HEK293 (cell line): ENCODE measurements around the gene DNAJC7.

Source experiments
- CTCF ChIA-PET: fragments of 350-600 bp; formaldehyde crosslinking; extraction: SDS; loops from one replicate; lab custom pipeline; 2021; ENCODE audit warnings: antibody characterized with exemption; lab: Yijun Ruan, JAX
- POLR2A ChIA-PET: fragments of 300-600 bp; formaldehyde crosslinking; extraction: SDS; loops from one replicate; lab custom pipeline; 2020; ENCODE audit warnings: antibody characterized with exemption, inconsistent platforms; lab: Yijun Ruan, JAX
- H3K27ac ChIP-seq: fragments of 200-500 bp; sonication (Bioruptor generic); 2 replicates; pipeline ENCODE4 v1.5.1; 2014; ENCODE audit warnings: low read depth, low read length, control low read depth, inconsistent platforms; ENCODE audit errors: extremely low read depth
- H3K36me3 ChIP-seq, 2 experiments: fragments of 200-500 bp in 1 of 2; sonication (Bioruptor generic) in 1 of 2; 1 replicate in 1 of 2; 2 replicates in 1 of 2; pipeline ENCODE4 v1.5.1; 2014 to 2017; ENCODE audit warnings: inconsistent platforms in 2 of 2, low read length in 2 of 2; ENCODE audit not compliant: control insufficient read depth in 2 of 2, insufficient read depth in 1 of 2
- H3K4me1 ChIP-seq: fragments of 200-500 bp; sonication (Bioruptor generic); 2 replicates; pipeline ENCODE4 v1.5.1; 2014; ENCODE audit warnings: mild to moderate bottlenecking, low read length, inconsistent platforms; ENCODE audit not compliant: control insufficient read depth, insufficient read depth
- H3K4me3 ChIP-seq: 2 replicates; pipeline ENCODE4 v1.5.1; 2011; ENCODE audit warnings: low read depth, mild to moderate bottlenecking, control low read depth, low read length, moderate library complexity
- H3K9me3 ChIP-seq: fragments of 200-500 bp; sonication (Bioruptor generic); 2 replicates; pipeline ENCODE4 v1.5.1; 2014; ENCODE audit warnings: low read depth, low read length, inconsistent platforms; ENCODE audit not compliant: control insufficient read depth, insufficient read depth
- FEZF1 ChIP-seq: fragments of 450-650 bp; formaldehyde crosslinking; IDR thresholded peaks from 2 replicates; pipeline ENCODE4 v1.5.1; 2016; ENCODE audit warnings: missing biosample characterization, missing genetic modification characterization
- GLI2 ChIP-seq: fragments of 450-650 bp; formaldehyde crosslinking; IDR thresholded peaks from 2 replicates; pipeline ENCODE4; 2017; ENCODE audit warnings: missing biosample characterization, missing genetic modification characterization, low read depth, borderline replicate concordance
- HOXC10 ChIP-seq: sonication (generic); formaldehyde crosslinking; IDR thresholded peaks from 2 replicates; pipeline ENCODE4 v1.8.1; 2023; ENCODE audit warnings: mild to moderate bottlenecking, missing genetic modification reagents
- INSM2 ChIP-seq: fragments of 450-650 bp; formaldehyde crosslinking; IDR thresholded peaks from 2 replicates; pipeline ENCODE4 v1.5.1; 2016; ENCODE audit warnings: missing biosample characterization, missing genetic modification characterization
- KLF7 ChIP-seq: fragments of 450-650 bp; formaldehyde crosslinking; IDR thresholded peaks from 2 replicates; pipeline ENCODE4 v1.5.1; 2016; ENCODE audit warnings: missing biosample characterization, missing genetic modification characterization, borderline replicate concordance
- RBAK ChIP-seq: fragments of 450-650 bp; formaldehyde crosslinking; IDR thresholded peaks from 2 replicates; pipeline ENCODE4 v1.5.1; 2016; ENCODE audit warnings: missing biosample characterization, missing genetic modification characterization
- SCRT1 ChIP-seq: fragments of 450-650 bp; formaldehyde crosslinking; IDR thresholded peaks from 2 replicates; pipeline ENCODE4 v1.5.1; 2016; ENCODE audit warnings: missing biosample characterization, missing genetic modification characterization, borderline replicate concordance
- SCRT2 ChIP-seq: fragments of 450-650 bp; formaldehyde crosslinking; IDR thresholded peaks from 2 replicates; pipeline ENCODE4 v1.5.1; 2016; ENCODE audit warnings: missing biosample characterization, missing genetic modification characterization
- WT1 ChIP-seq: fragments of 450-650 bp; formaldehyde crosslinking; IDR thresholded peaks from 2 replicates; pipeline ENCODE4 v1.5.1; 2016; ENCODE audit warnings: missing biosample characterization, missing genetic modification characterization
- ZBTB20 ChIP-seq: fragments of 450-650 bp; formaldehyde crosslinking; IDR thresholded peaks from 2 replicates; pipeline ENCODE4 v1.5.1; 2016; ENCODE audit warnings: missing biosample characterization, missing genetic modification characterization
- ZBTB26 ChIP-seq: fragments of 450-650 bp; formaldehyde crosslinking; optimal IDR thresholded peaks from 2 replicates; pipeline ENCODE3; 2016; ENCODE audit warnings: missing biosample characterization, mild to moderate bottlenecking, missing genetic modification characterization
- ZNF114 ChIP-seq: fragments of 450-650 bp; formaldehyde crosslinking; IDR thresholded peaks from 2 replicates; pipeline ENCODE4 v1.5.0; 2017; ENCODE audit warnings: missing biosample characterization, missing genetic modification characterization
- ZNF169 ChIP-seq: fragments of 450-650 bp; formaldehyde crosslinking; IDR thresholded peaks from 2 replicates; pipeline ENCODE4 v1.5.1; 2016; ENCODE audit warnings: missing biosample characterization, missing genetic modification characterization
- ZNF354C ChIP-seq: fragments of 450-650 bp; formaldehyde crosslinking; IDR thresholded peaks from 2 replicates; pipeline ENCODE4 v1.5.1; 2016; ENCODE audit warnings: missing biosample characterization, missing genetic modification characterization, low read depth, borderline replicate concordance
- ZNF37A ChIP-seq: fragments of 450-650 bp; IDR thresholded peaks from 2 replicates; pipeline ENCODE4 v1.5.1; 2018; ENCODE audit warnings: missing biosample characterization, missing genetic modification characterization
- ZNF416 ChIP-seq: fragments of 450-650 bp; formaldehyde crosslinking; IDR thresholded peaks from 2 replicates; pipeline ENCODE4 v1.5.1; 2016; ENCODE audit warnings: missing biosample characterization, missing genetic modification characterization
- ZNF426 ChIP-seq: fragments of 450-650 bp; formaldehyde crosslinking; IDR thresholded peaks from 2 replicates; pipeline ENCODE4 v1.5.1; 2017; ENCODE audit warnings: missing biosample characterization, missing genetic modification characterization, mild to moderate bottlenecking, inconsistent platforms, moderate library complexity
- ZNF488 ChIP-seq: fragments of 450-650 bp; formaldehyde crosslinking; IDR thresholded peaks from 2 replicates; pipeline ENCODE4 v1.5.1; 2016; ENCODE audit warnings: missing biosample characterization, missing genetic modification characterization
- ZNF521 ChIP-seq: fragments of 450-650 bp; formaldehyde crosslinking; IDR thresholded peaks from 2 replicates; pipeline ENCODE4 v1.5.1; 2017; ENCODE audit warnings: missing biosample characterization, mild to moderate bottlenecking, missing genetic modification characterization
- ZNF529 ChIP-seq: fragments of 450-650 bp; formaldehyde crosslinking; IDR thresholded peaks from 2 replicates; pipeline ENCODE4 v1.5.1; 2017; ENCODE audit warnings: missing genetic modification characterization, missing biosample characterization; ENCODE audit not compliant: insufficient replicate concordance
- ZNF629 ChIP-seq: fragments of 450-650 bp; formaldehyde crosslinking; IDR thresholded peaks from 2 replicates; pipeline ENCODE4 v1.5.1; 2017; ENCODE audit warnings: missing biosample characterization, missing genetic modification characterization
- ZNF747 ChIP-seq: fragments of 450-650 bp; formaldehyde crosslinking; IDR thresholded peaks from 2 replicates; pipeline ENCODE4 v1.5.1; 2016; ENCODE audit warnings: missing biosample characterization, missing genetic modification characterization
- ZSCAN30 ChIP-seq: fragments of 450-650 bp; IDR thresholded peaks from 2 replicates; pipeline ENCODE4 v1.5.1; 2018; ENCODE audit warnings: missing biosample characterization, mild to moderate bottlenecking, missing genetic modification characterization, moderate library complexity
- TF ChIP-seq, protein P1 (sequence below): fragments of 450-650 bp; formaldehyde crosslinking; IDR thresholded peaks from 2 replicates; pipeline ENCODE4 v1.5.1; 2016; ENCODE audit warnings: missing biosample characterization, missing genetic modification characterization
- TF ChIP-seq, protein P2 (sequence below): fragments of 450-650 bp; IDR thresholded peaks from 2 replicates; pipeline ENCODE4 v1.5.1; 2018; ENCODE audit warnings: missing biosample characterization, missing genetic modification characterization

DNAJC7 gene

GRCh38 chr17:41996855-41997164 is 20.4 kb downstream of the DNAJC7 start:
- H3K27ac ChIP-seq: no peak overlapping the region
- H3K36me3 ChIP-seq: peaks cover 84 to 92% of the 10 kb centered on the region in 2 experiments
- no peak overlapping the region for H3K4me3 ChIP-seq
- CTCF ChIA-PET: interaction anchor here (0.5 to 0.7 kb wide), 3 partner anchors 77 to 521 kb away, joined by 3 read pairs; no protein-coding TSS in a partner anchor
- TF ChIP-seq, protein P1, sequence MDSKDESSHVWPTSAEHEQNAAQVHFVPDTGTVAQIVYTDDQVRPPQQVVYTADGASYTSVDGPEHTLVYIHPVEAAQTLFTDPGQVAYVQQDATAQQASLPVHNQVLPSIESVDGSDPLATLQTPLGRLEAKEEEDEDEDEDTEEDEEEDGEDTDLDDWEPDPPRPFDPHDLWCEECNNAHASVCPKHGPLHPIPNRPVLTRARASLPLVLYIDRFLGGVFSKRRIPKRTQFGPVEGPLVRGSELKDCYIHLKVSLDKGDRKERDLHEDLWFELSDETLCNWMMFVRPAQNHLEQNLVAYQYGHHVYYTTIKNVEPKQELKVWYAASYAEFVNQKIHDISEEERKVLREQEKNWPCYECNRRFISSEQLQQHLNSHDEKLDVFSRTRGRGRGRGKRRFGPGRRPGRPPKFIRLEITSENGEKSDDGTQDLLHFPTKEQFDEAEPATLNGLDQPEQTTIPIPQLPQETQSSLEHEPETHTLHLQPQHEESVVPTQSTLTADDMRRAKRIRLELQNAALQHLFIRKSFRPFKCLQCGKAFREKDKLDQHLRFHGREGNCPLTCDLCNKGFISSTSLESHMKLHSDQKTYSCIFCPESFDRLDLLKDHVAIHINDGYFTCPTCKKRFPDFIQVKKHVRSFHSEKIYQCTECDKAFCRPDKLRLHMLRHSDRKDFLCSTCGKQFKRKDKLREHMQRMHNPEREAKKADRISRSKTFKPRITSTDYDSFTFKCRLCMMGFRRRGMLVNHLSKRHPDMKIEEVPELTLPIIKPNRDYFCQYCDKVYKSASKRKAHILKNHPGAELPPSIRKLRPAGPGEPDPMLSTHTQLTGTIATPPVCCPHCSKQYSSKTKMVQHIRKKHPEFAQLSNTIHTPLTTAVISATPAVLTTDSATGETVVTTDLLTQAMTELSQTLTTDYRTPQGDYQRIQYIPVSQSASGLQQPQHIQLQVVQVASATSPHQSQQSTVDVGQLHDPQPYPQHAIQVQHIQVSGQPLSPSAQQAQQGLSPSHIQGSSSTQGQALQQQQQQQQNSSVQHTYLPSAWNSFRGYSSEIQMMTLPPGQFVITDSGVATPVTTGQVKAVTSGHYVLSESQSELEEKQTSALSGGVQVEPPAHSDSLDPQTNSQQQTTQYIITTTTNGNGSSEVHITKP: 0 out of 2 replicates have a peak, but pooled peaks have one; percentile 20
- no peak for TF ChIP-seq WT1 (tag by site-specific recombination)
- POLR2A ChIA-PET: no interaction called here
- no peaks in the 10 kb centered on the region for H3K4me1 ChIP-seq
- no peaks in the 10 kb centered on the region for H3K9me3 ChIP-seq

GRCh38 chr17:41992576-41992975 is 24.7 kb downstream of the DNAJC7 start:
- no peak overlapping the region for H3K27ac ChIP-seq
- peaks cover 91 to 96% of the 10 kb centered on the region in 2 experiments for H3K36me3 ChIP-seq
- POLR2A ChIA-PET: interaction anchor here (0.6 to 1.1 kb wide), 3 partner anchors 13 to 25 kb away, joined by 3 to 6 read pairs (median 4); partner anchors contain the start of gene DNAJC7

GRCh38 chr17:41989702-41990419 is 27.4 kb downstream of the DNAJC7 start:
- Histone ChIP-seq H3K27ac (no peak overlapping the region), H3K4me1 (no peaks in the 10 kb centered on the region), H3K4me3 (no peak overlapping the region), H3K36me3 (peaks cover 91 to 96% of the 10 kb centered on the region in 2 experiments), H3K9me3 (no peaks in the 10 kb centered on the region)
- CTCF ChIA-PET: interaction anchor here (0.6 to 1.4 kb wide), 3 partner anchors 30 to 191 kb away, joined by 3 to 5 read pairs (median 4); partner anchors contain the start of gene NKIRAS2
- POLR2A ChIA-PET: no interaction called here
- TF ChIP-seq KLF7 (tag by site-specific recombination) (no peak), INSM2 (tag by site-specific recombination) (no peak), RBAK (tag by site-specific recombination) (no peak), SCRT1 (no peak), ZNF629 (no peak), ZBTB20 (tag by site-specific recombination) (no peak), GLI2 (tag by site-specific recombination) (no peak), FEZF1 (no peak), ZNF529 (tag by site-specific recombination) (no peak), ZNF521 (tag by site-specific recombination) (no peak), ZNF114 (tag by site-specific recombination) (no peak)
- TF ChIP-seq, protein P2, sequence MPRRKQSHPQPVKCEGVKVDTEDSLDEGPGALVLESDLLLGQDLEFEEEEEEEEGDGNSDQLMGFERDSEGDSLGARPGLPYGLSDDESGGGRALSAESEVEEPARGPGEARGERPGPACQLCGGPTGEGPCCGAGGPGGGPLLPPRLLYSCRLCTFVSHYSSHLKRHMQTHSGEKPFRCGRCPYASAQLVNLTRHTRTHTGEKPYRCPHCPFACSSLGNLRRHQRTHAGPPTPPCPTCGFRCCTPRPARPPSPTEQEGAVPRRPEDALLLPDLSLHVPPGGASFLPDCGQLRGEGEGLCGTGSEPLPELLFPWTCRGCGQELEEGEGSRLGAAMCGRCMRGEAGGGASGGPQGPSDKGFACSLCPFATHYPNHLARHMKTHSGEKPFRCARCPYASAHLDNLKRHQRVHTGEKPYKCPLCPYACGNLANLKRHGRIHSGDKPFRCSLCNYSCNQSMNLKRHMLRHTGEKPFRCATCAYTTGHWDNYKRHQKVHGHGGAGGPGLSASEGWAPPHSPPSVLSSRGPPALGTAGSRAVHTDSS (tag by site-specific recombination): no peak
- TF ChIP-seq, all 188 proteins: peak for 0

More at GRCh38 chr17:41992576-41992975, 24.7 kb downstream of the DNAJC7 start:
- Histone ChIP-seq H3K4me1 (no peaks in the 10 kb centered on the region), H3K9me3 (no peaks in the 10 kb centered on the region), H3K4me3 (no peak overlapping the region)
- TF ChIP-seq KLF7 (tag by site-specific recombination): no peak
- TF ChIP-seq SCRT2: no peak
- TF ChIP-seq ZNF37A (tag by site-specific recombination): no peak
- no peak for TF ChIP-seq ZNF354C (tag by site-specific recombination)
- no peak for TF ChIP-seq WT1 (tag by site-specific recombination)
- TF ChIP-seq ZSCAN30 (tag by site-specific recombination): no peak
- TF ChIP-seq ZNF488 (tag by site-specific recombination): no peak
- no peak for TF ChIP-seq ZNF426 (tag by site-specific recombination)
- TF ChIP-seq ZBTB26 (tag by site-specific recombination): no peak
- no peak for TF ChIP-seq ZNF416 (tag by site-specific recombination)
- TF ChIP-seq ZNF169 (tag by site-specific recombination): no peak
- TF ChIP-seq HOXC10 (CRISPR knock-in tag): no peak
- no peak for TF ChIP-seq ZNF747
- CTCF ChIA-PET: interaction anchor here (1.0 to 2.2 kb wide), 2 partner anchors 30 to 126 kb away, joined by 3 to 9 read pairs; no protein-coding TSS in a partner anchor
